ENCODE data around the gene ENTR1. TPM values are rescaled to one million over a fixed set of nuclear protein-coding genes. Genes with fewer than 3 reads are reported as not detected.

The ENTR1 gene
- total RNA-seq (2022; extraction: Qiagen RNA extraction; ENCODE audit: low read depth), result 65.7 to 78.4 TPM (median 75.3 TPM) in 5 replicates

GRCh38 chr9:136410500-136411287, at the start of gene ENTR1, which contains the start of gene PMPCA:
Gene ENTR1, minus strand, starts transcription at chr9:136410614. Its CDS starts 217 bp downstream, at chr9:136410397.
Gene PMPCA, plus strand, starts transcription at chr9:136410658. Its CDS starts 11 bp downstream, at chr9:136410669.

GRCh38 chr9:136439481-136440408, 29.3 kb upstream of the ENTR1 start, which contains the start of gene INPP5E:
Gene INPP5E, minus strand, starts transcription at chr9:136439845. Its CDS starts 426 bp downstream, at chr9:136439419.

DNA sequence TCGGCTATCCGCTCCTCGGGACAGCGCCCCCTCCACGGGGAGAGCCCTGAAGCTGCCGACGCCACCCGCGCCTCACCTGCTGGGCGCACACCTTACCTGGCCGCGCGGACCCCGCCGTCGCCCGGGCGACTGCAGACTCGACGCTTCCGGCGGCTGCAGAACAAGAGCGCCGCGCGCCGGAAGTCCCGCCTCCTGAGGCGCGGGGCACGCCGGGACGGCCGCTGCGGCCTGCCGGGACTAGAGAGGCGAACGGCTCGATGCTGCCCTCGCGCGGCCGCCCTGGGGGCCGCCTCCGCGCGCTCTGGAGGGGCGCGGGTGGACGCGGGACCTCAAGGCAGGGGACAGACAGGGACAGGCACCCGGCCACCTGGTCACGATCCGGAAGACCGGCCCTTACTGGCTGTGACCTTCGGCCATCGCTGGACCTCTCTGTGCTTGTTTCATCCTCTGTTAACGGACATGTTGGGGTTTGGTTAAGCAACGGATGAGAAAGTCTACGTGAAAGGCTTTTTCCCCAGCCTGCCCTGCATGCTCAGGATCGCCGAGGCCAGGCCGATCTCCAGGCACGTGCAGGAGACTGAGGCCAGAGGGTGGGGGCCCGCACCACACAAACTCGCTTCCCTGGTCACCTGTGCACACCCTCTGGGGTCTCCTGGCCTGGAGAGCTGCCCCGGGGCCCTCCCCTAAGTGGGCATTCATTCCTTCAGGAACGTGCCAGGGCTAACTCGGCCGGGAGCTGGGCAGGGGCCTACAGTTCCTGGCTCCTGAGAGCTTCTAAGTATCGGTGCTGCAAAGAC, 10.2 kb downstream of the ENTR1 start, which contains the start of gene SNAPC4:
SNAPC4 (minus strand) TSS at position 133 of the 797 bp plus-strand sequence. CDS start 1,742 bp downstream, outside the sequence.

GRCh38 chr9:136373300-136374182, 36.9 kb downstream of the ENTR1 start, which contains the start of gene CARD9:
Gene CARD9, minus strand, starts transcription at chr9:136373669. Its CDS starts 1,591 bp downstream, at chr9:136372078.

DNA sequence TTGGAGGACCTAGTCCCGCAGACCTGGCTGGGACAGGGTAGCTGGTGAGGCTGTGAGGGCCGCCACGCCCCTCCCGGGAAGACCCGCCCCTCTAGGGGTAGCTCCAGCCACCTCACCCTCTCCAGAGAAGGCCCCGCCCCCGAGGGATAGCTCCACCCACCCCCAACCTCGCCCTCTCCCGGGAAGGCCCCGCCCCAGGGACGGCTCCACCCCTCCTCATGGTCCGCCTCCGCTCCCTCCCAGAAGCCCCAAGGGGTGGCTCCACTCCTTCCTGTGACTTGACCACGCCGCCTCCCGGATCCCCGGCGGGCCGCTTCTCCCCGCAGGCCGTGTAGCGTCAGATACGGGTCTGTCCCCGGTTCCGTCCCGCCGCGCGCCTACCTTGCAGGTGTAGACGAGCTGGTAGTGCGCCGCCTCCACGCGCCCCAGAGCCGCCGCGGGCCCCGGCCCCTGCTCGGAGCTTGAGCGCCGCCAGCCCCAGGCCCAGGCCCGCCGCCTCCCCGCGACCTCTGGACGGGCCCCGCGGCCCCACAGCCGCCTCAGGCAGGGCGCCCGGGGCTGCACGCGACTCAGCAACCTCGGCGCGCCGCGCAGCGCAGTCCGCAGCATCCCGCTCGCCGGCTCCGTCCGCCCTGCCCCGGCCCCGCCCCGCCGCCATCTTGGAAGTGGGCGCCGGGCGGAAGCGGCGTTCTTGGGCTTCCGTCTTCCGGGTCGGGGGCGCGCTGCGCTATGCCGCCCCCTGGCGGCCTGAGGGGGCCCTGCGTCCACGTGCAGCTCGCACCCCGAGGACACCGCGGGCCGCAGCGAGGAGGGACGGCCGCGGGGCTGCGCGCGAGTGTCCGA, 47.1 kb downstream of the ENTR1 start, which contains the start of gene DNLZ:
DNLZ (minus strand) TSS at position 639 of the 843 bp plus-strand sequence; CDS start at position 609, 30 bp downstream.

Other genes with a start within 250 kb of the ENTR1 start
- 0.07 to 0.14 TPM (median 0.11 TPM) in 4 of 5 replicates, not detected in the other for gene LHX3, start 205.5 kb downstream of the ENTR1 start, total RNA-seq (2022; extraction: Qiagen RNA extraction; ENCODE audit: low read depth)
- 24.9 to 31.0 TPM (median 28.7 TPM) in 5 replicates for gene QSOX2, start 164.8 kb downstream of the ENTR1 start, total RNA-seq (2022; extraction: Qiagen RNA extraction; ENCODE audit: low read depth)
- 0.01 to 0.03 TPM (median 0.01 TPM) in 3 of 5 replicates, not detected in the others for gene CCDC187, start 106.5 kb downstream of the ENTR1 start, total RNA-seq (2022; extraction: Qiagen RNA extraction; ENCODE audit: low read depth)
- 8.4 to 13.6 TPM (median 10.7 TPM) in 5 replicates for gene GPSM1, start 83.1 kb downstream of the ENTR1 start, total RNA-seq (2022; extraction: Qiagen RNA extraction; ENCODE audit: low read depth)
- 23.0 to 44.2 TPM (median 39.4 TPM) in 5 replicates for gene DNLZ, start 46.9 kb downstream of the ENTR1 start, total RNA-seq (2022; extraction: Qiagen RNA extraction; ENCODE audit: low read depth)
- gene CARD9, start 36.9 kb downstream of the ENTR1 start, total RNA-seq (2022; extraction: Qiagen RNA extraction; ENCODE audit: low read depth), result 0.42 to 1.9 TPM (median 0.95 TPM) in 5 replicates
- 11.4 to 14.3 TPM (median 13.5 TPM) in 5 replicates for gene SNAPC4, start 10.4 kb downstream of the ENTR1 start, total RNA-seq (2022; extraction: Qiagen RNA extraction; ENCODE audit: low read depth)
- gene PMPCA, start within 50 bp of the ENTR1 start, total RNA-seq (2022; extraction: Qiagen RNA extraction; ENCODE audit: low read depth), result 70.4 to 109 TPM (median 79.7 TPM) in 5 replicates
- gene INPP5E, start 29.2 kb upstream of the ENTR1 start, total RNA-seq (2022; extraction: Qiagen RNA extraction; ENCODE audit: low read depth), result 11.7 to 21.4 TPM (median 19.0 TPM) in 5 replicates
- 49.9 to 62.1 TPM (median 59.2 TPM) in 5 replicates for gene SEC16A, start 72.4 kb upstream of the ENTR1 start, total RNA-seq (2022; extraction: Qiagen RNA extraction; ENCODE audit: low read depth)
- gene NOTCH1, start 135.4 kb upstream of the ENTR1 start, total RNA-seq (2022; extraction: Qiagen RNA extraction; ENCODE audit: low read depth), result 7.0 to 13.1 TPM (median 10.8 TPM) in 5 replicates

All from A549 treated with RU486 at 1 μM for 4 hours (cell line).